ENCODE data around the gene GAPDHS. TPM values are rescaled to one million over a fixed set of nuclear protein-coding genes. Genes with fewer than 3 reads are reported as not detected.

GAPDHS gene
- polyA plus RNA-seq (ENCODE audit: insufficient read length in 4 of 4), result not detected

DNA sequence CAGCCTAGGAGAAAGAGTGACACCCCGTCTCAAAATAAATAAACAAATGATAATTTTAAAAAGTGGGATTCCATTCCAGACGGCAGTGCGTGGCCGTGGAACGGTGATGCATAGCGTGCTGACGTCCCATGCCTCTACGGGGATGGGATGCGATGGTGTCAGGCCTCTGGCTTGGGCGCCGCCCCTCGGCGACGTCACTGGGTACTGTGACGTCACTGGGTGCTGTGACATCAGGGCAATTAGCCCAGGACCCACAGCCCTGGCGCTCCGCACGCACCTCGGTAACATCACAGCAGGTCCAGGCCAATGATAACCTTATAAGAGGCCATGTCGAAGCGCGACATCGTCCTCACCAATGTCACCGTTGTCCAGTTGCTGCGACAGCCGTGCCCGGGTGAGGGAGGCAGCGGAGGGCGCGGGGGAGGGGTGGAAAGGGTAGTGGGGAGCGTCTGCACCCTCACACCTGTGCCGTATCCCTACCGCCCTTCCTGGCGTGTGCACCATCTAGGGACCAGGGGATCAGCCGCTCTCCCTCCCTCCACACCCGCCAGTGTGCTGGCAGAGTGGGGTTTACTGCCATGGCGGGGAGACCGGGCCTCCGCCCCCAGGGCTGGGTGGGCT lies at the start of gene GAPDHS:
TSS of gene GAPDHS (plus strand) at position 256 of the 621 bp plus-strand sequence. CDS start at position 328, 72 bp downstream.
- no peak for DNase-seq (ENCODE audit: low read depth in 4 of 4, low spot score in 3 of 4)

DNA sequence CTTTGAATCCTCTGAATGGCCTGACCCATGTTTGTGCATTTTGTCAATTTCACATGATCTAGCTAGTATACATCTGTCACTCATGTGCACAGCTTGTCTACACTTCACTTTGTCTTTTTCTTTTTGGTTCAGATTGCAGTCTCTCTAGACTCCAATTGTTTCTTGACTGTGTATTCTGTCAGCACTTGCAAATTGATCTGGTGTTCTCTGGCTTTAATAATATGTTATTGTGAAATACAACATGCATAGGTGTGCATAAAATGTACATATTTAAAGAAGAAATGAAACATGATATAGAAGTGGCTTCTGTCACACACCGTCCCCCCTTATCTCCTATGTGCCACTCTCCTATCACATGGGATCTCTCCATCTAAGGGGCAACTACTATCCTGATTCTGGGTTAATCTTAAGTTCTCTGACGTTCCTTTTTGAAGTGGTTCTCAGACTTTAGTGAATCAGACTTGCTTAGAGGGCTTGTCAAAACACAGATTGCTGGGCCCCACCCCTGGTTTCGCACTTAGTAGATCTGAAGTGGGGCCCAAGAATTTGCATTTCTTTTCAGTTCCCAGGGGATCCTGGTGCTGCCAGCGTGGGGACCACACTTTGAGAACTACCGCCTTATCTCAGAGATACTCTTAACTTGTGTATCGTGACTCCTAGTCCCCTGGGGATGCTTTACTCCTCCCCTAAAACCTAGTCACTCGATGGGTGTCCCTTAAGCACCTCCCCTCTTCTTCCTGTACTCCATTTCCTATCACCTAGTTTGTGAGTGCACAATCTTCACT lies 48.8 kb upstream of the GAPDHS start:
- DNase-seq (ENCODE audit: low read depth in 4 of 4, low spot score in 3 of 4), result no peak

DNA sequence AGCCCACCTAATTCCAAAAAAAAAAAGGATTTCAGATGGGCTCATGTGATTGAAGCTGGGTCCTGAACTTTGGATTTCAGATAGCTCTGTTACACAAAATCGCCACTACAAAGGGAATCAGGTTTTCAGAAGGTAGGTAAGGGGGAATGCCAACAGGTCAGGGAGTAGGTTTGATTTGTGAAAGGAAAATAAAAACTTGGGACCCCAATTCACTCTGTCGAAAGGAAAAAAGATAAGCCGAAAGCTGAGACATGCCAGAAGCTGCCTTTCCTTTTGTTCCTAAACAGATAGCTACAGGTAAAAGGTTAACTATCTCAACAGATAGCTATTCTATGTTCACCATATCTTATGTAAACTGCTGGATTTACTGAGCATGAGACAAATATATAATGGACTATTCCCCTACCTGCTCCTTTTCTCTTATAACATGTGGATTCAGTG lies 47.0 kb upstream of the GAPDHS start:
- DNase-seq (ENCODE audit: low read depth in 4 of 4, low spot score in 3 of 4), result no peak

DNA sequence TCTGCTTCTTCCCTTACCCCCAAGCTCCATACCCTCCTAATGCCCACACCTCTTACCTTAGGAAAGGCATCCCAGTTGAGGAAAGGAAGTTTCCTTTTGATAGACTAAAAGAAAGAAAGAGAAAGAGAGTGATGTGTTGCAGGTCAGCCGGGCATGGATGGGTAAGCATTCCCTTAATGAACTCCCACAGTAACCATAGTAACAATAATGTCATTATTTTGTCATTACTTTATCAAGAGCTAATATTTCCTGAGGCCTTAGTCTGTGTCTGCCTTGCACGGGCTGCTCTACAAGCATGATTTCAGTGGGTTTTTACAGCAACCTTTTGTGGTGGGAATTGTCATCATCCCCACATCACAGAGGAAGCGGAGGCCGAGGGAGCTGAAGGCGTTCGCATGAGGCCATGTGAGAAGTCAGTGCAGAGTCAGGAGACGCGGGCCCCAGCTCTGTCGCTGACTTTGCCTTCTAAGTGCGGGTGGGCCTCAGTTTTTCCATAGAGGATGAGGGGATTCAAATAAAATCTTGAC lies 45.5 kb upstream of the GAPDHS start:
- DNase-seq (ENCODE audit: low read depth in 4 of 4, low spot score in 3 of 4), result no peak

- DNase-seq (ENCODE audit: low read depth in 4 of 4, low spot score in 3 of 4), result no peak
Measured at GRCh38 chr19:35488677-35489076, 44.6 kb upstream of the GAPDHS start.

DNA sequence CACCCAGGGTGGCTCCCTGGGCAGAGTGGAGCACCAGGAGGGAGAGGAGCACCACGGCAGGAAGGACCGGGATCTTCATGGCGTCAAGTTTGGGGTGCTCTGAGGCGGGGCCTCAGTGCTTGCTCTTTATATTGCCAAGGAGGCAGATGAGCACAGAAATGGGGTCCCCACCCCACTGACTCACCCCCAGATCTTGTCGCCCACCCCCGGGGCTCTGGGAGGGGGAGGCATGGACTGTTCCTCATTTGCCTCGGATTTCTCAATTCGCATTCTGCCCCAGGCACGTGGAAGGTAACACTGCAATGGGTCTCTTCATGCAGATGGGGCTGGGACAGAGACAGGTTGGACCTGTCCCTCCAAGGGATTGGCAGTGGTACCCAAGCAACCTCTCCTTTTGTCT lies 42.9 kb upstream of the GAPDHS start, which contains the start of gene KRTDAP:
TSS of gene KRTDAP (minus strand) at position 101 of the 400 bp plus-strand sequence. CDS start at position 79, 22 bp downstream.
- DNase-seq (ENCODE audit: low read depth in 4 of 4, low spot score in 3 of 4), result no peak

DNA sequence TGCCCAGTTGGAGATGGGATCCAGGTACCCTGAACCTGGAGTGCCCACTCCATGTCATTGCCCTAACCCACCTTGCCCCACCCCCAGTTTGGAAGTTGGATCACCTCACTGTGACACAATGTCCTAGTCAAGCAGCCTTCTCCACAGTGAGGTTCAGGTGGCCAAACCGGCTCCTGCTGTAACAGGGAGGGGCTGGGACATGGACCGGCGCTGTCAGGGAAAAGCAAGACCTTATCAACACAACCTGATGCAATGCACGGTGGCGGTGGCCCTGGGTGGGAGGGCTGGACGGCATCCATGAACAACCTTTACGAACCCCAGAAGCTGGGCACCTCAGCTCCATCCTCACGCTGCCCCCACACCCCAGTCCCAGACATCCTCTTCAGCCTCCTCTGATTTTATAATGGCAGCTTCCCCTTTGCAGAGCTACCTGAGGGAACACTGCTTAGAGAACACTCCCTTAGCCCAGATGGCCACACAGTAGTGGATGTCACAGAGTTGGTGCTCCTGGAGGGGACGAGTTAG lies 41.4 kb upstream of the GAPDHS start:
- no peak for DNase-seq (ENCODE audit: low read depth in 4 of 4, low spot score in 3 of 4)

- DNase-seq (ENCODE audit: low read depth in 4 of 4, low spot score in 3 of 4), result no peak
Measured at GRCh38 chr19:35493971-35494370, 39.3 kb upstream of the GAPDHS start.

- DNase-seq (ENCODE audit: low read depth in 4 of 4, low spot score in 3 of 4), result no peak
Measured at GRCh38 chr19:35495107-35496064, 37.9 kb upstream of the GAPDHS start.

GRCh38 chr19:35497406-35497805 lies 35.9 kb upstream of the GAPDHS start:
- no peak for DNase-seq (ENCODE audit: low read depth in 4 of 4, low spot score in 3 of 4)

GRCh38 chr19:35498220-35498619 lies 35.0 kb upstream of the GAPDHS start:
- no peak for DNase-seq (ENCODE audit: low read depth in 4 of 4, low spot score in 3 of 4)

DNA sequence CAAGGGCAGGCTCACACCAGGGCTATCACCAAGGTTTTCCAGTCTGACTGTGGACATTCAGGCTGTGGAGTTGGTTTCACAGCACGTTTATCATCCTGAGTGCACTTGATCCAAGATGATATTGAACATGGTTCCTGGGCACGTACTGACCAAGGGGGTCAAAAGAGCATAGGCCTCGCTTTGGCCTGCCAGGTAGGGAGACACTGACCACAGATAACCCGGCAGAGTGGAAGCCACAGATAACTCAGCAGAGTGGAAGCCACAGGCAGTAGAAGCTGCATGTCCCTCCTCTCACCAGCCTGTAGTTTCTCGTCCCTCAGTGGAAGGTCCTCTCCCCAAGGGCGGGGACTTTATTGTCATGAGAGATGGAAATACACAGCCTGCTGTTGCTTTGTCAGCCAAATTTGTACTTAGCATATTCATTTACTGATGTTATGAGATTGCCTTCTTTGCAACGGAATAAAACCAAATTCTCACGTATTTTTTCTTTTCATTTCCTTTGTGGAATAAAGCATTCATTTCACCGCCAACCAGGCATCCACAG lies 34.2 kb upstream of the GAPDHS start:
- DNase-seq (ENCODE audit: low read depth in 4 of 4, low spot score in 3 of 4), result no peak

- DNase-seq (ENCODE audit: low read depth in 4 of 4, low spot score in 3 of 4), result no peak
Measured at GRCh38 chr19:35500611-35501010, 32.6 kb upstream of the GAPDHS start.

- DNase-seq (ENCODE audit: low read depth in 4 of 4, low spot score in 3 of 4), result no peak
Measured at GRCh38 chr19:35501684-35502083, 31.6 kb upstream of the GAPDHS start.

DNA sequence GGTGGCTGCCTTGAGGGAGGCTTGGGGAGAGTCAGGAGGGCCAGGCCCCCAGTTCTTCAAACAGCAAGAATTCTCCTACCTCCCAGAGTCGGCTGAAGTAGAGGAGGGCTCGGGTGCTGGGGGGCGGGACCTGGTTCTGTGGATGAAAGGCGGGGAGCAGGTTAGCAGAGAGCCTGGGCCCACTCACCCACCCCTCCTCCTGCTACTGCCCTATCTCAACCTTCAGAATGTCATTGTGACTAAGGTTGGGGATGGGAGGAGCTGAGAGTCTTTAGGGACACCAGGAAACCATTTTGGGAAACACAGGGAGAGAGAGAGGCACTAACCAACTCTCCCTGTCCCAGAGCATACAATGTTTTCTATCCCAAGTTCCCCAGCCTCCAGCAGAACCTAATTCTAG lies 30.5 kb upstream of the GAPDHS start:
- no peak for DNase-seq (ENCODE audit: low read depth in 4 of 4, low spot score in 3 of 4)

DNA sequence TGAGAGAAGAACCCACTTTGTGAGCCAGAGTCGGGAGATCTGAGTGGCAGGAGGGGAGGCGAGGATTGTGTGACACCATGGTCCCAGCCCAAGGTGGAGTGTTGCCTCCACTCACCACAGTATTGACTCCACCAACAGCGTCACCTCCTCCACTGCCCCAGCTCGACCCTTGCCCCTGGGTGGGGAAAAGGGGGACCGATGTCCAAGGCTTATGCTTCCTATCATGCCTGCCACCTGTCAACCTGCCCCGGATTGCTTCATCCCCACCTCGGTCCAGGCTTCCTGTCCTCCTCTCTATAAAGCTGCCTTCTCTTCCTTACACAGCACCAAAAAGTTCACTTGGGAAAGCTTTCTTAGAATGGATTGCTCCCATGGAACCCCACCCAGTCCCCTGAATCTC lies 27.2 kb upstream of the GAPDHS start:
- no peak for DNase-seq (ENCODE audit: low read depth in 4 of 4, low spot score in 3 of 4)

DNA sequence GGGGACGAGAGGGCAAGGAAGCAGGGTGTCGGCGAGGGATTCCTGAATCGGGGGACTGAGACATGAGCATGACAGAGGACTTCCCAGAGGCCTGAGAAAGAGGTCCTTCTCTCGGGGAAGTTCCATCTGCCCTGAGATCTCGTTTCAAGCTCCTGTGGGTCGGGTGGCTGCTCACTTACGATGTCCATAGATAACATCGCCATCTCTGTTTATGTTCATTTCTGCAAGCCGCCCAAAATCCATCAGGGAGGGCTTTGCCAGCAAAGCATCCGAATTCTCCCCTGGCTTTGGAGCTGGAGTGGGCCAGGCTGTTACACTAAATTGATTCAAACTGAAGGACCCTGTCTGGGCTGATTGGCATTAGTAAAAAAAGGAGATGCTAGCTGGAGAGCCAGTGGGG lies 25.7 kb upstream of the GAPDHS start:
- no peak for DNase-seq (ENCODE audit: low read depth in 4 of 4, low spot score in 3 of 4)

DNA sequence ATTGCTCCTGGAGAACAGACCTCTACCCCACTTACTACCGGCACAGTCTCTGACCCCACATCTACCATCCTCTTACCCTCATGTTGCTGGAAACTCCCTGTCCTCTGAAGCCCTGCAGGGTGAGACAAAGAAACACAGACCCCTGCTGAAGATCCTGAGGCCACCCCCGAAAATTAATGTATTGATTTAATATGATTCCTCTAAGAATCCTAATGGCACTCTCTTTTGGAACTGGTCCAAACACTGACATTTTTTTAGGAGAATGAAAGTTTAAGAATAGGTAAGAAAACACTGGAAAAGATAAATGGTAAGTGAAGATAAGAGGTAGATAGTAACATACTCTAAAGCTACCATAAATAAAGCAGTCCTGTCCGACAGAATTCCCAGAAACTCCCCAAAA lies 25.1 kb upstream of the GAPDHS start:
- DNase-seq (ENCODE audit: low read depth in 4 of 4, low spot score in 3 of 4), result no peak

GRCh38 chr19:35509018-35509652 lies 24.1 kb upstream of the GAPDHS start:
- DNase-seq (ENCODE audit: low read depth in 4 of 4, low spot score in 3 of 4), result no peak
